ENCODE results near the gene XRCC3.
"Not testable (repeated sequence)": the region's sequence is repeated elsewhere in the genome, so short reads cannot be mapped to it uniquely, and the experiment has no call there.

Gene XRCC3

DNA sequence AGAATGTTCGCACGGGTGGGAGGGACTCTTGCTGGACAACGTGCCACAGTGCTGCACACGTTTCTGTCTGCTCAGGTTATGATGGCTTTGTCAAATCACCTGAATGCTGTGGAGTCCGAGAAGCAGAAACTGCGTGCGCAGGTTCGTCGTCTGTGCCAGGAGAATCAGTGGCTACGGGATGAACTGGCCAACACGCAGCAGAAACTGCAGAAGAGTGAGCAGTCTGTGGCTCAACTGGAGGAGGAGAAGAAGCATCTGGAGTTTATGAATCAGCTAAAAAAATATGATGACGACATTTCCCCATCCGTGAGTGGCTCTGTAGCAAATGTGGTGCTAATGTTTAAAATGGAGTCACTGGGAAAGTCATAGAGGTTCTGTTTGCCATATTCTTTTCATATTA lies 57.8 kb downstream of the XRCC3 start:
- no peak for DNase-seq

DNA sequence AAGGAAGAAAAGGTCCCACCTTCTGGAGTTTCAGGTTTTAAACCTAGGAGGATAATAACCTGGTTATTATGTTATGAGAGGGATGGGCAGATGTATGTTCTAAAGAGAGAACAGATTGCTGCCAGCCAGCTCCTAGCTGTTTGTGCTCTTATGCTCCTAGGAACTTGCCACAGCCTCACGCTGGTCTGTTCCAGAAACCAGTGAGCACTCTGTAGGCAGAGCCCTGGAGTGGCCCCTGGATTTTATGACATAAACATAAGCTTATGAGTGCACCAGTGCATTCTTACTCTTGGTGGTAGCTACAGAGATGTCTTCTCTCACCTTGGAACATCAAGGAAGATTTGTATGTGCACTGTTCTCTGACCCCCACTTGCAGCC lies 58.5 kb downstream of the XRCC3 start:
- no peak for DNase-seq

DNA sequence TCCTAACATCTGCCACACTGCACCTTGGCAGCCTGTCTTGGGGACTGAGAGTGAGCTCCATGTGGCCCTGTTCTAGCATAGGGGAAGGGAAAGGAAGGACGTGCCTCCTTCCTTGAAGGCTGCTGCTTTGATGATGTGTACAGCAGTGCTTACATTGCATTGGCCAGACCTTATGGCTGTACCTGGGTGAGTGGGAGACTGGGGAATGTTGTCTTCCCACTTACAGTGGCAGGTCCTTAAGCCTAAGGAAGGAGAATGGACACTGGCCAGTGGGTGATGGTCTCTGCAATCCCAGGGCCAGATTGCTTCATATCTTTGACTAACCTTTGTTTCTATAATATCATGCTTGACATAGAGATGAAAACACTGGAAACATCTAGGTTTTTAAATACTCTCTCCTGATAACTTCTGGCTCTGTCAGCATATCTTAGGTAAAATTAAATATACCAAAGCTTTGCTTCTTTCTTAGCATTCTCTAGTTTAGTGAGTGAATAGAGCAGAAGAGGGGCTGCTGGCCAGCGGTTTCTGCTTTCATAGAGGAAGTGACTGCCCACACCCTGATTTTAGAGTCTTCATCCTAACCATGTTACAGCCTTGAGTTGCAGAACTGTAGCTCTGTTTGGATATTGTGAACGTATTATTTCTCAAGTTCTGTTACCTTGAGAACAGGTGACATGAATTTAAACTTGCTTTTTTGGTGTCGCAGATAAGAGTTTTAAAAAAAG lies 59.1 kb downstream of the XRCC3 start:
- DNase-seq: no peak

DNA sequence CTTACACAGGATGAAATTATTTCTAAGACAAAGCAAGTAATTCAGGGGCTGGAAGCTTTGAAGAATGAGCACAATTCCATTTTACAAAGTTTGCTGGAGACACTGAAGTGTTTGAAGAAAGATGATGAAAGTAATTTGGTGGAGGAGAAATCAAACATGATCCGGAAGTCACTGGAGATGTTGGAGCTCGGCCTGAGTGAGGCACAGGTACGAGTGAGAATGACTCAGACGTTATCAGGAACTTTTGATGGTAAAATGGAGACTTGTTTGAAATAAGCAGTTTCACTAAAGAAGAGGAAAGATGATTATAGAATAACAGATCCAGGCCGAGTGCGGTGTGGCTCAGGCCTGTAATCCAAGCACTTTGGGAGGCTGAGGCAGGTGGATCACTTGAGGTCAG lies 60.6 kb downstream of the XRCC3 start:
- DNase-seq: no peak

DNA sequence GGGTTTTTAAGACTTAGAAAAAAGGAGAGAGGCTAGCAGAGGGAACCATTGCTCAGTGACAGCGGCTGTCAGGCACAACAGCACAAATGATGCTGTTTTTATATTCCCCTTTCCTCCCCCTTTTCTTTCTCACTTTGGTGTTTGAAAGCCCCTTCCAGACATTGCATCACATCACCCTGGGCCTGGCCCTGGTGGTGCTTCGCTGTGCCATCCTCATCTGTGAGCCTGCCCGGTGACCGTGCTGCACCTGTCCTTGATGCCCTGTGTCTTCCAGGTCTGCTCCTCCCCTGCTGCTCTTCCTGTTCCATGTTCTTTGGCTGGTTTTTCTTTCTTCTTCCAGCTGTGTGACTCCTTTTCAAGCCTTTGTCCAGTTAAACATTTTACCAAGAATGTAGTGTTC lies 61.4 kb downstream of the XRCC3 start:
- no peak for DNase-seq

DNA sequence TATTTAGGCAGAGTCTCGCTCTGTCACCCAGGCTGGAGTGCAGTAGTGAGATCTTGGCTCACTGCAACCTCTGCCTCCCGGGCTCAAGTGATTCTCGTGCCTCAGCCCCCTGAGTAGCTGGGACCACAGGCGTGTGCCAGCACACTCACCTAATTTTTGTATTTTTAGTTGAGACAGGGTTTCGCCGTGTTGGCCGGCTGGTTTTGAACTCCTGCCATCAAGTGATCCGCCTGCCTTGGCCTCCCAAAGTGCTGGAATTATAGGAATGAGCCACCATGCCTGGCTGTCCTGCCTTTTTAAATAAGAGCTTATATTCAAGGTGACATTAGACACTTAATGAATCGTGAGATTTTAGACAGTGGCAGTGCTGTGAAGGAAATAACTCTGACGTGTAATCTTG lies 61.9 kb downstream of the XRCC3 start:
- not testable (repeated sequence) for DNase-seq

DNA sequence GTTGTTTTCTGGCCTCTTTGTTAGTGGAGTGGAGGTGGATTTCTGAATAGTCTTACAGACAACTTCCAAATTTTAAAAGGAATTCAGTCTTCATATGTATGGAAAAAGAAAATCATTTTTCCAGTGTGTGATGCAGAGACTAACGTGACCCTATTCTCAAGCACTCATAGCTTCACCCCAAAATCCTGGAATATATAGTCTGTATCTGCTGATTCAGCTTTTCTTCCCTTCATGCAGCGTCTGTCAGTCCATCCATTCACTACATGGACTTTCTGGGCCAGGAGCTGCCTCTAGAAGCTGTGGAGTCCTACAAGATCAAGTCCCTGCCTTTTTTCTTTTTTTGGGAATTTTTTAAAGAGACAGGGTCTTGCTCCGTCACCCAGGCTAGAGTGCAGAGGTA lies 62.4 kb downstream of the XRCC3 start:
- DNase-seq: no peak

DNA sequence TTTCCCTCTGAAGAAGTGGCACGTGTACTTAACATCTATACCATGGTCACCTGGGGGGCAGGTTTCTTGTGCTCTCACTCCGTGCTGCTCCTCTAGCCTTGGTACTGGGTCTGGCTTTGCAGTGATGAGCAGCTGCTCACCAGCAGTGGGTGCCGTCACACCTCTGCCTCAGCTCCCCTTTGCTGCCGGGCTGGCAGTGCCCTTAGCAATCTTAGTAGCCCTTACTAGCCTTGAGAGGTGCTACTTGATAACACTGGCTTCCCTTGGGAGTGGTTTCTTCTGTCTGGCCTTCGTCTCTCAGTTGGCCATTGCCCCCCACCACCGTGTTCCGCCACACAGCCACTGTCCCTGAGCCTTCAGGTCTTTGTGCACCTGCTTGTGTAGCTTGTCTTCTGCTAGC lies 63.7 kb downstream of the XRCC3 start:
- DNase-seq: no peak

DNA sequence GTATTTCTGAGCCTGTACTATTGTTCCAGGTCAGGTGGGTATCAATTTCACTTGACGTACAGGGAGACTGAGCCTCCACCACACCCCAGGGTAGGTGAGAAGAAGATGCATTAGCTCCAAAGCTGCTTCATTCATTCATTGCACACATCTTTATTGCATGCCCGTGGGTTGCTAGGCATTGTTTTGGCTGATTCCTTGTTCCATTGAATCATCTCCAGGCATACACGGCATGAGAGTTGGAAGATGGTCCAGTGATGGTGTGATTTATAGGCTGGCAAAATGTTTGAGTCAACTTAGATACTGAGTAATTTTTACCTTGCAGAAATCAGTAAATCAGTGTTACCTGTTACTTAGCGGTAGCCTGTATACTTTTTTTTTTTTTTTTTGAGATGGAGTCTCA lies 65.0 kb downstream of the XRCC3 start:
- DNase-seq: no peak

DNA sequence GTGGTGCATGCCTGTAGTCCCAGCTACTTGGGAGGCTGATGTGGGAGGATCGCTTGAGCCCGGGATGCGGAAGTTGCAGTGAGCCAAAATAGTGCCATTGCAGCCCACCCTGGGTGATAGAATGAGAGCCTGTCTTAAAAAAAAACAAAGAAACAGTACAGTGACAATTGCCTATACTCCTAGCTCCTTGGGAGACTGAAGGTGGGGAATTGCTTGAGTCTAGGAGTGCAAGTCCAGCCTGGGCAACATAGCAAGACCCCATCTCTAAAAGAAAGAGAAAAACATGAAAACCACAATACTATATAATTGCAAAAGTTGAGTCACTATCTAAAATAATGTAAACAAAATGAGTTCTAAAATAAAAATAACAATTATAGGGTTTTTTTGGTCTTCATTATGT lies 66.2 kb downstream of the XRCC3 start:
- DNase-seq: no peak

Measured in NCI-H187 treated with DMSO at 0.1 percent for 48 hours (cell line).